ENCODE data around the gene URB1.

GRCh38 chr21:32425628-32426027 is 32.8 kb upstream of the URB1 start:
- TF ChIP-seq CTCF (IDR thresholded peaks at IDR 0.05) = no peak
- no peak for TF ChIP-seq EP300 (IDR thresholded peaks at IDR 0.05)
- TF ChIP-seq POLR2A (IDR thresholded peaks at IDR 0.05) = no peak
